Measurements from ENCODE around the gene SLC49A3.
"Not testable (repeated sequence)": the region's sequence is repeated elsewhere in the genome, so short reads cannot be mapped to it uniquely, and the experiment has no call there.

Gene SLC49A3

DNA sequence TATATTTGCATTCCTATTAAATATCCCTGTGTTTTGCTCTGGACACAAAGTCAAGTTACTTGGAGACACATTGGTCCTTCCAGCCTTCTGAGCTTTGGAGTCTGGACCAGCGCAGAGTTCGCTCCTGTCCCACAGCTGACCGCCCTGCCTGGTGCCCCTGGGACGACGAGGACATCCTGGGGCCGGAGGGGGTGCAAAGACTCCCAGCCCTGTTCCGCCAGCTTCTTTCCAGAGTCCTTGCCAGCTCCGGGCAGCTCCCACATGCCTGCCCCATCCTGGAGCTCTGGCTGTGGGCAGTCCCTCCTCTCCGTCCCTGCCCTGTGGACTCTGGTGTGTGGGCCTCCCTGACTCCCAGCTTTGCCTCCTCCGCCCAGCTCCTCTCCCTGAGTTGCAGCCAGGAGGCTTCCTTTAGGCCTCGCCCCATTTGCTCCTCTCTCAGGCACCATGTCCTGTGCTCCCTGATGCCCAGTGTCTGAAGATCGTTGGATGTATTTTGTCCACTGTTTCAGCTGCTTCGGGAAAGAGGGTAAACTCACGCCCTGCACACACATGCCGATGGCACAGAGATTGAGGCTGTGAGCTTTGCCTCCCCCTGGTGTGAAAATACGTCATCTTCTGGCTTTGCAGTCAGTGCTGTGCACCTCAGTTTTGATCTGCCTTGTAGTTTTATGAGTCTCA, 11.8 kb upstream of the SLC49A3 start:
- DNase-seq, result no peak

DNA sequence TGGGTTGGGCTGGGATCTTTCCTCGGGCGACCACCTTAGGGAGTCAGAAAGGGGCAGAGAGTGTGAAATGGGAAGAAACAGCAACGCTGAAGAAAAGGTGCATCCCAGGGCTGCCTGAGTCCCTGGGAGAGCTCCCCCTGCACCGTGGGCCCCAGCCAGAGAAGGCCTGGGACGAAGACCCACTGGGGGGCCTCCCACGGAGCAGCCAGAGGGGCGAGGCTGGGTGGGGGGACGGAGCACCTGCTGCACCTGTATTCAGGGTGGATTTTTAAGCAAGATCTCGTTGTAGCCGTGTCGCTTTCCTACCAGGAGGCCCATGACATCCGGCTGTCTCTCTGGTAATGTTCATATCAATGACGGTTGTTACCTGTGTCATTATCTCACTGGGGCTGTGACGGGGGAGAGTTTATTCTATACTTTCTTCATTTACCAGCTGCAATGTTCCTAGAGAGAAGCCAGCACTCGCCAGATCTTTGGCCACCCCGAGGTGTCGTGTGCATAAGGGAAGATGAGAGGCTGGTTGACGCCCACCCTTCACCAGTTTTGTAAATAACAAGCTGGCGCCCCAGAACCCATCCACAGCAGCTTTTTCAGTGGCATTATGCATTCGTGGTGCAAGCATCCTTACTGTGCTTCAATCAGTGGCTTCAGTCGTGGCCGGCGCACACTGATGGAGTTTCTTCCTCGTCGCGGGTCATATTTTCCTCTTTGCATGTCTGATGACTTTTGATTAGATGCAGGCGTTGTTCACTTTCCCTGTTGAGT, 11.0 kb upstream of the SLC49A3 start:
- DNase-seq, result no peak

DNA sequence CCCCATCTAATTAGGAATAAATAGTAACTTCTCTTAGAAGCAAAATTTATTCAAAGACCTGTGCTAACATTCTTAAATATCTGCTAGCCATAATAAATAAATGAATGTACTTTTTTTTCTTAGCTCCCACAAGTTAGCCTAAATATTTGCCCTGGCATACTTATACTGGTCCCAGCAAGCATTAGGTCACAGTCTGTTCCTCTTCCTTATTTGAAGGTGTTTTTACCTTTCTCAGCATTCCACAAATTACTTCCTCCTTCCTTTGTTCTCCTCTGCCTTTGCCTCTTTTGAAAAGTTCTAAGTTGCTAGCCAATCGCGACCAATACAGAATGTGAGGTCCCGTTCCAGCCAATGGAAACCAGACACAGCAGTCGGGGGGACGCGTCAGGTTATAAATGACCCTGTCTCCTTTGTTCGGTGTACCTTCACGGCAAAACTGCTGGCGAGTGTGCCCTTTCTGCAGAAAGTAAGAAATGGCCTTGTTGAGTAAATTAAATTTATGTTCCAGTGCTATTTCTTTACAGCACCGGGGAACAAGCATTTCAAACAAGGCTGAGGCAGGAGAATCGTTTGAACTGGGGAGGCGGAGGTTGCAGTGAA, 5.5 kb upstream of the SLC49A3 start:
- not testable (repeated sequence) for DNase-seq

DNA sequence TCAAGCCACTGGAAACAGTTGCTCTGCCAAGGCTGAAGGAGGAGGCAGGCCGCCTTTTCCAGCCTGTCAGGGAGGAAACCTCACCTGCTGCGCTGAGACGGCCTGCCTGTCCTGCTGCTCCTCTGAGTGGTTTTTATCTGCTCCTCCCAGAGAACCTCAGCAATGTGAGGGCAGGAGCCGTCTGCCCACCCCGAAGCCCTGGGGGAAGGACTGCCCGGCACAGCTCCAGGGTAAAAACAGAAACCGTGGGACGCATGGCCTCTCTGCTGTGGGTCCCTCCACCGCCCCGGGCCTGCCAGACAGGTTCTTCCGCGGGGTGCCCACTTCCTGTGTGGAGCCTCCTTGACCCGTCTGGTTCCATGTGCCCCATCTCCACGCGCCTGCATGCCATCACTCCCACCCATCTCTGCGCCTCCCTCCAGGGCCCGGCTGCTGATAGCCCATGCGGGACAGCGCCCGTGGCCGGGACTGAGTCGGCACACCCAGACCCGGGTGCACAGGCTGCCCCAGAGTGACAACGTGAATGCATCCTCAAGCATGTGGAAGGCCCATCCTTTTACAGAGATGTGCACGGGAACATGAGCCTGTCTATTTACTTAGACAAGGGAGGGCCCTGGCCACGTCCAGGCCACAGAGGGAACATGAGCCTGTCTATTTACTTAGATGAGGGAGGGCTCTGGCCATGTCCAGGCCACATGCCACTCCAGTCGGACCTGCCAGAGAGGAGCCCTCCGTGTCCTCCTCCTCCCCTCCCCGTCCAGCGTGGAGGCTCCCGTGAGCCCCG, 4.0 kb upstream of the SLC49A3 start:
- no peak for DNase-seq

DNA sequence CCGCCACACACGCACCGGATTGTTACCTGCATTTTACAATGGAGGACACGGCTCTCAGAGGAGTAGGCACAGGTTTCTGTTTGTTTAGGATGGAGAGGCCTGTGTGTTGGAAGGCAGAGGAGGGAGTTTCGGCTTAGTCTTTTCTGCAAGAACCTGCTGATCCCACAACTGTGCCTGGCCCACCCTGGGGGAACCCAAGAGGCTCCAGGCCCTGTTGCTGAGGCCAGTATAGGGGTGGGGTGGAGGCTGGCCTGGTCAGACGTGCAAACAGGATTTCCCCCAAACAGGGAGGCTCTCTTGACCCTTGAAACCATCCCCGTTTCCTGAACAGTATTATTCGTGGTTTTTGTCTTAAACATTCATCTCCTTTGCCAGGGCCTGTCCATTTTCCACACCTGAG, 772 bp upstream of the SLC49A3 start:
- no peak for DNase-seq

DNA sequence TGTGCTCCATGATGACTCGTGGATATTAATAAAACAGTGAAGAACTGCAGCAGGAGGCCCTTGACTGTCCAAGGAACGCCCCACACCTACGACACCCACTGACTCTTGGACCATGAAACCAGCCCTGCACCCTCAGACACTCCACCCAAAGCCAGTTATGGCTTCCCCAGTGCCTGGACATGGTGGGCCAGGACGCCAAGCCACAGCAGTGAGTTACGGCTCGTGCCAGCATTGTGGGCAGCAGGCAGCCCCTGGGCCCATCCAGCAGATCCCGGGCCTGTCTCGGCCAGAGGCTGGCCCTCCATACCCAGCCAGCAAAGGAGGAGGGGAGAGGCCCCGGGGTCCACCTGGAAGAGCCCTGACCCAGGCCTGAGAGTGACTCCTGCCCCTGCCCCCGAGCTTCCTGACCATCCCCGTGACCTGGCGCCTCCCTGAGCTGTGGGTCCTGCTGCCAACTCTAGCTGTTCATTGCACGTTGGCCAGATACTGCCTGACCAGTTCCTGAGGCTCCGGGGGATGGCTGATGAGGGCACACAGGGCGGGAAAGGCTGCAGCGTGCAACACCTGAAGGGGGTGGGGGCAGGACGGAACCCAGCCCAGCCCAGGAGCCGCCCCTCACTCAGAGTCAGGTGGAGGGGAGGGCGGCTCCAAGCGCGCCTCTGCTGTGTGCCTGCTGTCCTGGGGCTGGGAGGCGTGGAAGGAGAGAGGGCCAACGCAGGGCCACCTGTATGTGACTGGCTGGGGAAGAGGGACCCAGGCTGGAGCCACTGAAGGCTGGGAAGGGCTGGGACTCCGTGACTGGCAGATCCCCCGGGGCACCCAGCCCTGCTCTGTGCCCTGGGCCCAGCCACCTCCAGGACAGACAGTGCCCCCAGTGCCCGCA, 739 bp downstream of the SLC49A3 start:
- DNase-seq, result no peak

DNA sequence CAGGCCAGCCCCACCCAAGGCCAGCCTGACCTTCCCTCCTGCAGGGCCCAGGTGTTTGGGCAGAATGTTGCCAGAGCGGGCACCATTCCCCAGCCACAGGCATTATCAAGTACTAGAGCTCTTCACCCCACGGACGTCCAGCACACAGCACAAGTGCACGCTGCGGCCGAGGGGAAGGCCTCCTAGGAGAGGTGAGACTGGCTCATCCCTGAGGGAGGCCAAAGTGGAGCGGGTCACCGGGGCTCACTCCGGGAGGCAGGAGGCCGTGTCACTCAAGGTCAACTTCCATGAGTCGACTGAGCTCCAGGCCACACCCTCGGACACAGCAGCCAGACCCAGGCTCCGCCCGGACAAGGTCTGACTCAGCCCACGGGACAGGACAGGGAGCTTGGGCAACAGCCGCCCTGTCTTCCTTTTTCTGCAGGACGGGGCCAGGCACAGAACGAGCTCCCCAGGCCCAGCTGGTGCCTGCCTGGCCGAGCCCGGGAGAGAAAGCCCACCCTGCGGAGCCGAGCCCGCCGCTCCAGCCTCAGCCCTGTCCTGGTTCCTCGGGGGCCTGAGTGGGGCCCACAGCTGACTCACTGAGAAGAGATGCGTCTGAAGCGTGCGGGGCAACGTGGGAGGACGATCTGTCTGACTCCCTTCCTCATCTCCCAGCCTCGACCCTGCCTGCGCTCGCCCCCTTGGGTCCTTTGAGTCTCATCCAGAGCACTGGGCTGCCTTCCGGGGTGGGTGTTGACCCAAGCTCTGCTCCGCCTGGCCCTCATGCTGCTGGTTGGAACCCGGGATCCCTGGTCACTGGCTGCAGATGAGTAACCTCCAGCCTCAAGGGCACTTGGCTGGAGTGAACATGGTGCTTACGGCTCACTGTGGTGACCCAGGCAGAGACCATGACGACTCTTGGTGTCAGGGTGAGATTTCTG, 1.6 kb downstream of the SLC49A3 start:
- peak; percentile 76 for DNase-seq

DNA sequence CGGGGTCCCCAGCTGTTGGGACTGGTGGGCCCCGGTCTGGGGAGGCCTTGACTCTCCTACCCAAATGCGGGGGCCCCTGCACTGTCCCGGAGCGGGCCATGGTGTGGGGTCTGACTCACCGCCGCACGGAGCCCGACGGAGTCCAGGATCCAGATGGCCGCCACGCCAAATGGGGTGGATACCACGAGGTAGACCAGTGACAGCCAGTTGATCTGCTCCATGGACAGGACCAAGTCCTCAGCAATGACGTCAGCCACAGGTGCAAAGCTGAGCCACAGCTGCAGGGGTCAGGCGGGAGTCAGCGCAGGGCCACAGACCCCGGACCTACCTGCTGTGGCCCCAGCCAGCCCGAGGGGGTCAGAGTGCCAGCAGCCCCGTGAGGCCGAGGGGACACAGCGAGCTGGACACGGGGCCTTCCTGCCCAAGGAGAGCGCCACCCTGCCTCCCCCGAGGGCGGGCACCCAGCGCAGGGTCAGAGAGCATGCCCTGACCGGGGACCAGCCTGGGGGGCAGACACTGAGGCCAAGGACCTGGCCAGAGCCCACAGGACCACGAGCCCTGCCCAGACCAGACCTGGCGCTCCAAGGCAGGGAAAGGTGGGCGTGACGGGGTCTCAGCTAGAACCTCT, 2.4 kb downstream of the SLC49A3 start:
- no peak for DNase-seq

DNA sequence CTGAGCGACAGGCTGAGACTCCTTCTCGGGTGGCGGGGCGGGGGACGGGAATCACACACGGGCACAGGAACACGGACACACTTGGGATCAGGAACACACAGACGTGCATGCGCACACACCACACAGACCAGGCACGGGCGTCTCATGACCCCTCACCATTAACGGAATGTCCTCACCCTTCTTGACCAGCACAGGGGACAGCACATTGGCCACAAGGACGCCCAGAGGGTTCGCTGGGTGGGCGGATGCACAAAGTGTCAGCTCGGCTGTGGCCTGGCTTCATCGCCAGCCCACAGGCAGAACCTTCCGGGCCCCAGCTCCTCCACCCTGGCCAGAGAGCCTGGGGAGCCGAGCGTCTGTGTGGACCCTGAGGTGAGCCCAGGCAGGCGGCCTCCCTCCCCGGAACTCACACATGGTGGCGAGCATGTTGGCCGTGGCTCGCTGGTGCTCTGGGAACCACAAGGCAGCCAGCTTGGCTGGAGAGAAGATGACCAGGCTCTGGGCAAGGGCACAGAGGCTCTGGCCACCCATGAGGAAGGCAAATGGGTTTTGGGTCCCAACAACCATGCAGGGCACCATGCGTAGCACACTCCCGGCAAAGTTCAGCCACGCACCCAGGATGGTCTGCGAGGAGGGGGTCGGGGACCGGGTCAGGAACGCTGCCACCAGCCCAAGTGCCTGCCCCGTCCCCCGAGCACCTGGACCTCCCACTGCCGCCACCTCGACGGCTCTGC, 3.1 kb downstream of the SLC49A3 start:
- DNase-seq, result no peak

DNA sequence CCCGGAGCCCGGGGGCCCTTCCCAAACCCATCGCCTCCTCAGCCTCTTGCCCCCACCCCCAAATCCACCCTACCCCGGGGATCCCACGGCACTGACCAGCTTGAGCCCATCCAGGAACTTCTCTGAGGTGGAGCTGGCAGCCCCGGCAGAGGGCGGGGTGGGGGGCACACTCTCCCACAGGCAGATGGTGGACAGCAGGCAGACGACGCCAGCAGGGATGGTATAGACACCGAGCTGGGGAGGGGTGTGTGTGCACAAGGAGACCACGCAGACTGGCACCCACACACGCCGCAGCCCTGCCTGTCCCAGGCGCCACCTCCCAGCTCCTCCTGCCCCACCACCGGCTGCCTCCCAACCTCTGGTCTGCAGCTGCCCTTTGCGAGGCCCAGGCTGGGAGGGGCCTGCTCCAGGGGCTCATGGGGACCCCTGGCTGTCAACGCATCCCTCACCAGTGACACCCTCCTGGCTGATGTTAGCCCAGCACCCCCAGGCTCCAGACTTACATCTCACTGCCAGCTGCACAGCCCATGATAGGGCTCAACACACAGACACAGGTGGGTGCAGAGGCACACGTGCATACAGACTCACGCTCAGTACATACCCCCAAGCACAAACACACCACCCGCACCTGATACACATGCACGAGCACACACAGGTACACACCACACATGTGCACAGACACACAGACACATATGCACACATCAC, 4.2 kb downstream of the SLC49A3 start:
- no peak for DNase-seq

DNA sequence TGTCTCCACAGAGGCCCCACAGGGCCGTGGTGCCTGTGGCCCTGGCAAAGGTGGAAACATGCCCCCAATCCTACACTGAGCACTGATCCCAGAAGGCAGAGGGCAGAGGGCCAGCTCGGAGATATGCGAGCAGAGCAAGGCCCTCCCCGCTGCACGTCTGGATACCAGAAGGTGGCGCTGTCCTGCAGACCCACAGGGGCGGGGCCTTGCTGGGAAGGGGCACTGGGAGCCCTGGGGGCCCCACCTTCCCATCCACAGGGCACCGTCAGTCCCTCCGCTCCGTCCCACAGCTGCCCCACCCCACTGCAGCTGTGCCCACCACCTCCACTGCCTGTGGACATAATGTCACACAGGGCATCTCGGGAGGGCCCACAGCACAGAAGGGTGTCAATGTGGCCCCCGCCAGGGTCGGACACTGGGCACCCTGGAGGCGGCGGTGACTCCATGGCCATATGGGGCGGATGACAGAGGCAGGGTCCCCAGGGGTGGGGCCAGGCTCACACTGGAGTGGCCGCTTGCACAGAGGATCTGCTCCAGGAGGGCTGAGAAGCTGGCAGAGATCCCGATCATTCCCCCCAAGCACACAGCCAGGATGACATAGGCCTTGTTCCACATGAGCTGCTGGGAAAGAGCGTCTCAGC, 4.8 kb downstream of the SLC49A3 start:
- DNase-seq, result peak; percentile 25

DNA sequence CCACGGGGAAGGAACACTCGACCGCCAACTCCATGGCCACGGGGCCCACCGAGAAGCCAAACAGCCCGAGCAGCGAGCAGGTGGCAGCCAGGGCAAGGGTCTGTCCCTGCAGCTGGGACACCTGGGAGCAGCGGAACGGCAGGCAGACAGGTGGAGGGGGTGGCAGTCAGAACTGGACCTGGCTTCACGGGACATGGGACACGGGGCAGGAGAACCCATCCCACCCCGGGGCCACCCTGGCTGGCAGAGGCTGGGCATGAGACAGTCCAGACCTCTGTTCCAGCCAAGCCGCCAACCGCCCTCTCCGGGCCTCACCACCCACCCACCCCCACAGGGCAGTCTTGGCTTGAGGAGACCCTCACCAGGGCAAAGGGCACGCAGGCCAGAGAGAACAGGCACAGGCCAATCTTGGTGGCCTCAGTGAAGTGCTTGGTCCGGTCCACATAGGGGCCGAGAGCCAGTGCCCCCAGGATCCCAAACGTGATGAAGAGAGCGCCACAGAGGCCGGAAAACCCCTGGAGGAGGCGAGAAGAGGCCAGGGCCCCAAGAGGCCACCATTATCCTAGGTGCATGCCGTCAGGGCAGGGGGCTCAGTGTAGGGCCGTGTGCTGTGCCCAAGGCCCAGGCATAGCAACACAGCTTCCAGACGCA, 5.6 kb downstream of the SLC49A3 start:
- DNase-seq, result no peak

DNA sequence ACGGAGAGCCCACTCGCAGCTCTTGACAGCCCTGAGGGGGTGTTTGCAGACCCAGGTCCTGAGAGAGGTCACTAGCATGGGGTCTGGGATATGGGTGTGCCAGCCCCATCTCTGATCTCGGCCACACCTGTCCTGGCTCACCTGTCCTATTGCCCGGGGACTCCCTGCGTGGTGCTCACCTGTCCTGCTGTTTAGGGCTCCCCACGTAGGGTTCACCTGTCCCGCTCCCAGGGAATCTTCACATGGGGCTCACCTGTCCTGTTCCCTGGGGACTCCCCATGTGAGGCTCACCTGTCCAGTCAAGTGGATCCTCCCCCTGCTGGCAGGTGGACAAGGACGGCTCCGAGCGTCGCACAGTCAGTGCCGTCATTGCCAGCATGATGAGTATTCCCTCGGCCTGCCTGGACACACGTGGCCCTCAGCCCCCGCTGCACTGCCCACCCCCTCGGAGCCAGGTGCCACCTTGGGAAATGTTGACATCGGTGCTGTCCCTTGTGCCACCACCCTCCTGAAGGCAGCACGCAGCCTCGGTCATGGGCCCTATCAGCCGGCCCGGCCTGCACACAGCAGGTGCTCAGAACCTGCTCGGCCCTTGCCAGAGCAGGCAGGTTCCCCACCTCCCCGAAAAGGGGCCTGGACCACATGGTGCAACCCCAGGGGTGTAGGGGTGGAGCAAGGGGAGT, 6.3 kb downstream of the SLC49A3 start:
- no peak for DNase-seq

DNA sequence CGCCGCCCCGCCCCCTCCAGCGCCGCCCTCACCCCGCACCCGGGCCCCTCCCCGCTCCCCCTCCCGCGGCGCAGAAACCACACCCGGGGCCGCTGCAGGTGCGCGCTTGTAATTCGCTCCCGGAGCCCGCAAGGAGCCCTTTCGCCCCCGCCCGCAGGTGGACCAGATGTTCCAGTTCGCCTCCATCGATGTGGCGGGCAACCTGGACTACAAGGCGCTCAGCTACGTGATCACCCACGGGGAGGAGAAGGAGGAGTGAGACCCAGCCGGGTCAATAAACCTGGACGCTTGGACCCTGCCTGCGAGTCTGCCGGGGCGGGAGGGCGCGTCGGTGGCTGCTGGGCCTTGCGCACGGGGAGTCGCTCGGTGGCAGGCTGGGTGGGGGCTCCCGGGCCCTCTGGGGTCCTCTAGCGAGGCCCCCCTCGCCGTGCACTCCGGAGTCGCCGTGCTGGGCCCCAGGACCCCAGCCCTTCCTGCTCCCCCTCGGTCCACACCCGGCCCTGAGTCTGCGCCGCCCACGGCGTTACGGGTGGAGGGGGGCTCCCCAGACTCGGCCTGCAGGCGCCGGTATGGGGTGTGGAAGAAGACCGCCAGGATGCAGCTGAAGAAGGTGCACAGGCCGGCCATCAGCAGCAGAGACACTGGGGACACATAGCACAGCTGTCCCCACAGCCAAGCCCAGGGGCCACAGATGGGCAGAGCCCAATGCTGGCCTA, 7.1 kb downstream of the SLC49A3 start:
- peak; percentile 49 for DNase-seq

DNA sequence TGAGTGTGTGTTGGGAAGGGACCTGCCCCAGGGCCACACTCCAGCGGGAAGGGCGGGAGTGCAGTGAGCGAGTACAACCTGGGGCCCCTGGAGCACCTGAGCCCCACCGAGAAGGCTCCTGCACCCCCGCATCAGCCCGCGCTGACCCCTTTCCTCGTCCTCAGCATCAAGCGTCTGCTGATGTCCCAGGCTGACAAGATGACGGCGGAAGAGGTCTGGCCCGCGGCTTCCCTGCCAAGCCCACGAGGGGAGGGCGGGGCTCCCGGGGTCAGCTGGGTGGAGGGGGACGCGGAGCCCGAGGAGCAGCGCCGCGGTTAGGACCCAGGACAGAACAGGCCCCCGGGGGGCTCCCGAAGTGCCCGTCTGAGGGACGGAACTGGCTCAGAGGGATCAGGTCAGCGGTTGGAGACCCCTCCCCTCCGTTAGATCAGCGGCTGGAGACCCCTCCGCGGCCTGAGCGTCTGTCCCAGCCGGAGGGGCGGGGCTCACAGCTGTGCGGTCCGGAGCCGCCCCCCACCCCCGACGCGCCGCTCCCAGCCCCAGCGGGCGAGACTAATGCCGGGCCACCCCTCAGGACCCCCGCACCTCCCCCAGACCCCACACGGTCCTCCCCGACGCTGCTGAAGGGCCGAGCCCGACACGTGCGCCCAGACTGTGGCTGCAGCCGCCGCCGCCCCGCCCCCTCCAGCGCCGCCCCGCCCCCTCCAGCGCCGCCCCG, 7.9 kb downstream of the SLC49A3 start:
- DNase-seq, result peak; percentile 71

DNA sequence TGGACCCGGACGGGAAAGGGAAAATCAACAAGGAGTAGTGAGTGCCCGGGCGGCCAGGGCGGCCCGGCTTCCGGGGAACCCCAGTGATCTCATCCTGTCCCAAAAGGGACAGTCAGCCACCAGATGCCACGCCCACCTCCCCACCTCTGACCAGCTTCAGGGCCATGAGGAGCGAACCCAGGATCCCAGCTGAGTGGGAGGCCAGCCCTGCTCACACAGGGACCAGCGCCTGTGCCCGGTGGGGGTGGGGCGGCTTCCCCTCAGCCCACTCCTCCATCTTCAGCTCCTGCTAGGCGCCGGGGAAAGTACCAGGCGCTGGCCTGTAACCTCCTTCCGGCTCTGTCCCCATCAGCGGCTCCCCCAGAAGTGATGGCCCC, 8.4 kb downstream of the SLC49A3 start:
- DNase-seq, result peak; percentile 25

All from CD4-positive, alpha-beta T cell treated with Interferon gamma for 1 hour (primary cell).